DMS79 (cell line): ENCODE results near the gene SPRTN.

ENCODE experiments used
- DNase-seq: peaks from one replicate; lab custom pipeline; 2025; lab: John Stamatoyannopoulos, UW

SPRTN gene

GRCh38 chr1:231382426-231382825 lies 44.3 kb downstream of the SPRTN start:
- no peak for DNase-seq

DNA sequence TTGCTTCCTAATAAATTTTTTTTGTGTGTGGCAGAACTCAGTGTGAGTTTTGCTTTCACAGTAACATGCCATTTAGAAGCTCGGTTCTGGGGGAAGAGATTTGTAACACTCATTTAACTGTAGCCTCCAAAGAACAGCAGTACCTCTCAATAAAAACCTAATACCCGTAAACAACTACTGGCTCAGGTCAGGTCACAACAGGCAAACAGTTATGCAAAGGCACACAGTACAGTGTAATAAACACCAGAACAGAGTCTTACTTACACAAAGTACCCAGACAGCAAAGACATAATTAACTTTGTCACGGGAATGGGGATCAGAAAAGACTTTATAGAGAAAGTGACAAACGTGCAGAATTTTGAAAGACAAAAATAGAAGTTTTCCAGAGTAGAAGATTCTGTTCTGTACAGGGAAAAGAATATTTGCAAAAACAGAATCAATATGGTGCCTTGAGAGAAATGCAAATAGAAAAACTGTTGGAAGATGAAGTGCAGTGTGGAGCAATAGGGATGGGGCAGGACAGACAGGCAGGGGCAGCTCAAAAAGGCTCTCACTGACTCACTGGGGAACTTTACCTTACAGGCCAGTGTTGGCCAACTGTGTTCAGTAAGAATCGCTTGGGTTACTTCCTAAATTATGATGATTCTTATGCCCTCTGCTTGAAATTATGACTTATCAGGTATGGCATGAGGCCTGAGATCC lies 45.2 kb downstream of the SPRTN start:
- no peak for DNase-seq

GRCh38 chr1:231384696-231385415 lies 46.8 kb downstream of the SPRTN start:
- DNase-seq, result no peak

GRCh38 chr1:231385416-231385748 lies 47.3 kb downstream of the SPRTN start:
- DNase-seq, result no peak

DNA sequence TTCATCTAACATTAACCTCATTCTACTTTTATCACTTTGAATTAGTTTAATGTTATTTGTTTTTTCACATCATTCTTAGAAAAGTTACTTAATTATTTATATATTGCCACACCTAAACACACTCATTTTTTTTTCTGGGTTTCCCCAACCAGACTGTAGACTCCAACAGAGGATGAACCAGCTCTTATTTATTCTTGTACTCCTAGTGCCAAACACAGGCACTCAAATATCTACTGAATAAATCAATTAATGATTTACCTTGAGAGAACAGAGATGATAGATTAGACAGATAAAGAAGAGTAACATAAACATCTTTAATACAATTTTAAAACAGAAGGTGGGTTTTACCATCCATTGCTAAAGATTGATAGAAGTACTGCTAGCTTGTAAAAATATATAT lies 48.4 kb downstream of the SPRTN start:
- no peak for DNase-seq

- no peak for DNase-seq
Measured at GRCh38 chr1:231387770-231388669, 49.9 kb downstream of the SPRTN start.

DNA sequence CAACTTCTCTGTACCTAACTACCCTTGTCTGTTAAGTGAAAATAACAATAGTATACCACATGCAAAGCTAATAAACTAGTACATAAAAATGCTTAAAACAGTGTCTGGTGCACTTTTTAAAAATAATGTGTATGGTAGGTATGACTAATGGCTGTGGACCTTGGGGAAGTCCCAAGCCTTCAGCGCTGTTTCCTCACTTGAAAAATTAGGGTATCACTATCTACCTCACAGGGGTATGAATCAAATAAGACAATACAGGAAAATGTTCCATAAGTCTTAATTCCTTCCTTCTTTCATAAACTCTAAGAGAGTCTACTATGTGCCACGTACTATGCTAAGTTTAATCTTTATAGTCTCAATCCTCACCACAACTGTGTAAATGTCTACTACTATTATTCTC lies 52.0 kb downstream of the SPRTN start:
- DNase-seq, result no peak

- no peak for DNase-seq
Measured at GRCh38 chr1:231392389-231393131, 54.5 kb downstream of the SPRTN start.

- no peak for DNase-seq
Measured at GRCh38 chr1:231393668-231394067, 55.6 kb downstream of the SPRTN start.

GRCh38 chr1:231395076-231395997 lies 57.2 kb downstream of the SPRTN start:
- DNase-seq, result no peak

DNA sequence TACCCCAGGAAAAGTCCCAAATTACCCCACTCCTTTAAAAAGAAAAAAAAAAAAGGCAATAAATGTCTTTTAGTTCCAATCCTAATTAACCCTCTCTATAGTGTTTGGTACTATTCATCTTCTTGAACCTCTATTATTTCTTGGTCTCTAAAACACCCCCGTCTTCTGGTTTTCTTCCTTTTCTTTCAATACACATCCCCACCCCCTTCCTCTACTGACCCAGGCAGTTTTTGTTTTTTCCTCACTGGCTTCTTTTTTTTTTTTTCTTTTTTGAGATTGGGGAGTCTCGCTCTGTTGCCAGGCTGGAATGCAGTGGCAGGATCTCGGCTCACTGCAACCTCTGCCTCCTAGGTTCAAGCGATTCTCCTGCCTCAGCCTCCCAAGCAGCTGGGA lies 57.9 kb downstream of the SPRTN start:
- no peak for DNase-seq

- no peak for DNase-seq
Measured at GRCh38 chr1:231396643-231397042, 58.5 kb downstream of the SPRTN start.

DNA sequence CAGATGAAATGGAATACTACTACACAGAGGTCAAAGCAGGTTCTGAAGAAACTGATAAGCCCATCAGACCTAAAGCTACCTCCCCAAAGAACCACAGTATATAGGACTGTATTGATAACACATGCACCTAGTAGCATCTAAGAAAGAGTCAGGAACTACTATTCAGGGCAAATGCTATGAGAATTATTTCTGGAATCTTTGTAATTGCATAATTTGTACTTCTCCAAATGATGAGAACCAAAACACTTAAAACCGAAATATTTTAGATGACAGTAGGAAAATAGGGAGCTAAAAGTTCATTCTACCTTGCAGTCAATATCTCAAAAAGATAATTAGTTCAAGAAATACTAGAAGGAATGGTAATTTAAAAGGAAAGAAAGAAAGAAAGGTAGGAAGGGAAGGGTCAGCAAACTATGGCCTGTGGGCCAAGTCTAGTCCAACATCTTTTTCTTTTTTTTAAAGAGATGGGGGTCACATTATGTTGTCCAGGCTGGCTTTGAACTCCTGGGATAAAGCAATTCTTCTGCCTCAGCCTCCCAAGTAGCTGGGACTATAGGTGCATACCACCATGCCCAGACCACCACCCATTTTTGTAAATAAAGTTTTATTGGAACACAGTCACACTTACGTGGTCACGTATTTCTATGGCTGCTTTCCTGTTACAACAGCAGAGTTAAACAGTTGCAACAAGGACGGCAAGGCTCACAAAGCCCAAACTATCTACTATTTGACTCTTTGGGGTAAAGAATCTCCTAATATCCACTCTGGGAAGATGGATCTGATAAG lies 60.0 kb downstream of the SPRTN start:
- no peak for DNase-seq

- no peak for DNase-seq
Measured at GRCh38 chr1:231401478-231401877, 63.4 kb downstream of the SPRTN start.

- no peak for DNase-seq
Measured at GRCh38 chr1:231404318-231404717, 66.2 kb downstream of the SPRTN start.
